Fibroblast of skin of back (primary cell): ENCODE data around the gene KLHL26. TPM values are rescaled to one million over a fixed set of nuclear protein-coding genes. Genes with fewer than 3 reads are reported as not detected.
A peak's percentile ranks its signal among the peaks of the same experiment; 100 is the strongest.
"Not testable (repeated sequence)": the region's sequence is repeated elsewhere in the genome, so short reads cannot be mapped to it uniquely, and the experiment has no call there.

Experiments
- DNase-seq: peaks from one replicate; pipeline ENCODE4 v3.0.0-alpha.2; 2013
- polyA plus RNA-seq, 2 experiments: library from polyadenylated mRNA; unstranded; fragments of 120-200 nt; gene quantifications; one replicate each; pipeline ENCODE4 v1.2.1, GENCODE V29; 2013; ENCODE audit not compliant: insufficient read length in 2 of 2

KLHL26 gene
- polyA plus RNA-seq (2013, experiment 1 of 2; ENCODE audit: insufficient read length) = 4.8 TPM
- 3.2 TPM for polyA plus RNA-seq (2013, experiment 2 of 2; ENCODE audit: insufficient read length)

GRCh38 chr19:18636969-18637629 lies at the start of gene KLHL26:
Gene KLHL26 (plus strand): TSS chr19:18637028. CDS start chr19:18637055, 27 bp downstream.
- DNase-seq = no peak

GRCh38 chr19:18587561-18587960 lies 49.3 kb upstream of the KLHL26 start:
- DNase-seq = no peak

- no peak for DNase-seq
Measured at GRCh38 chr19:18587962-18588610, 48.7 kb upstream of the KLHL26 start.

- peak; percentile 79 for DNase-seq
Measured at GRCh38 chr19:18588611-18589379, 48.0 kb upstream of the KLHL26 start, which contains the start of gene REX1BD. Gene REX1BD (plus strand): TSS chr19:18588798. CDS start chr19:18588802, 4 bp downstream.

GRCh38 chr19:18589380-18590272 lies 47.2 kb upstream of the KLHL26 start:
- peak; percentile 69 for DNase-seq

GRCh38 chr19:18590273-18591272 lies 46.3 kb upstream of the KLHL26 start:
- peak; percentile 83 for DNase-seq

GRCh38 chr19:18591735-18592385 lies 45.0 kb upstream of the KLHL26 start:
- DNase-seq = peak; percentile 19

- not testable (repeated sequence) for DNase-seq
Measured at GRCh38 chr19:18592732-18593131, 44.1 kb upstream of the KLHL26 start.

- no peak for DNase-seq
Measured at GRCh38 chr19:18593367-18594095, 43.3 kb upstream of the KLHL26 start.

GRCh38 chr19:18594096-18594823 lies 42.6 kb upstream of the KLHL26 start:
- peak; percentile 68 for DNase-seq

- DNase-seq = no peak
Measured at GRCh38 chr19:18594824-18595373, 41.9 kb upstream of the KLHL26 start.

- no peak for DNase-seq
Measured at GRCh38 chr19:18595475-18595874, 41.4 kb upstream of the KLHL26 start.

- peak; percentile 13 for DNase-seq
Measured at GRCh38 chr19:18596752-18597157, 40.1 kb upstream of the KLHL26 start.

- no peak for DNase-seq
Measured at GRCh38 chr19:18597809-18598660, 38.8 kb upstream of the KLHL26 start.

GRCh38 chr19:18599485-18599884 lies 37.3 kb upstream of the KLHL26 start:
- no peak for DNase-seq

- not testable (repeated sequence) for DNase-seq
Measured at GRCh38 chr19:18600692-18601397, 36.0 kb upstream of the KLHL26 start.

- DNase-seq = no peak
Measured at GRCh38 chr19:18601875-18602274, 35.0 kb upstream of the KLHL26 start.
